Vagina (tissue), 2 donors: ENCODE results near the gene GREB1. TPM values are rescaled to one million over a fixed set of nuclear protein-coding genes. Genes with fewer than 3 reads are reported as not detected.

Experiments
- DNase-seq, 2 donors: peaks; one replicate each; pipeline ENCODE4 v3.0.0-alpha.2; 2017; ENCODE audit errors: extremely low spot score in 2 of 2
- H3K27ac ChIP-seq: fragments of 200-600 bp; sonication (generic); one replicate; pipeline ENCODE4 v1.5.1; 2019
- H3K27me3 ChIP-seq: fragments of 200-600 bp; sonication (generic); one replicate; pipeline ENCODE4 v1.5.1; 2019
- H3K36me3 ChIP-seq, 2 donors: fragments of 200-600 bp; sonication (generic); one replicate each; pipeline ENCODE4 v1.5.1; 2017 to 2019
- H3K4me1 ChIP-seq: fragments of 200-600 bp; sonication (generic); one replicate; pipeline ENCODE4 v1.5.1; 2019
- H3K4me3 ChIP-seq, 2 donors: fragments of 200-600 bp; sonication (generic); 1 replicate in 1 of 2; 2 replicates in 1 of 2; pipeline ENCODE4 v1.5.1; 2016 to 2019
- H3K9me3 ChIP-seq: fragments of 200-600 bp; sonication (generic); one replicate; pipeline ENCODE4 v1.5.1; 2019
- POLR2A ChIP-seq, 2 donors: fragments of 450-650 bp; IDR thresholded peaks; one replicate each; pipeline ENCODE4 v1.6.1; 2017; ENCODE audit warnings: antibody characterized with exemption in 2 of 2, mild to moderate bottlenecking in 2 of 2, moderate library complexity in 2 of 2
- POLR2AphosphoS5 ChIP-seq, 2 donors: sonication (generic); formaldehyde crosslinking; IDR thresholded peaks; one replicate each; pipeline ENCODE4 v1.9.0; 2017; ENCODE audit warnings: antibody characterized with exemption in 2 of 2, mild to moderate bottlenecking in 2 of 2, low read depth in 1 of 2; ENCODE audit not compliant: insufficient read depth in 1 of 2
- intact Hi-C: fragments of 100-400 bp; cut with DNase I; formaldehyde crosslinking; loops from one replicate; pipeline ENCODE4 v1.15.1; 2023
- total RNA-seq: library from RNA; depleted of rRNA; stranded (reverse); fragments of >200 nt; gene quantifications from one replicate; pipeline ENCODE4 v1.2.3, GENCODE V29; 2016
- TF ChIP-seq, protein P1 (sequence below), 3 experiments: fragments of 450-650 bp in 2 of 3; fragments of 200-600 bp in 1 of 3; sonication (generic) in 1 of 3; IDR thresholded peaks; one replicate each; pipeline ENCODE4 v1.5.1; 2017 to 2019; ENCODE audit warnings: antibody characterized with exemption in 3 of 3, mild to moderate bottlenecking in 2 of 3, moderate library complexity in 2 of 3

The GREB1 gene
- total RNA-seq, 1 donor from 2014 or later: 35.4 TPM

- H3K9me3 ChIP-seq: no peaks in the 10 kb centered on the region
- intact Hi-C loops: no loop called here
- H3K36me3 ChIP-seq: no peaks in the 10 kb centered on the region
- H3K4me1 ChIP-seq: peaks cover 17% of the 10 kb centered on the region
- no peaks in the 10 kb centered on the region for H3K27me3 ChIP-seq
- no peak for DNase-seq
- no peak overlapping the region for H3K4me3 ChIP-seq
- no peak for TF ChIP-seq POLR2AphosphoS5 (IDR thresholded peaks at IDR 0.05; ENCODE audit: insufficient read depth in 1 of 2, low read depth in 1 of 2)
- no peak for TF ChIP-seq POLR2A (IDR thresholded peaks at IDR 0.05)
- TF ChIP-seq, protein P1, sequence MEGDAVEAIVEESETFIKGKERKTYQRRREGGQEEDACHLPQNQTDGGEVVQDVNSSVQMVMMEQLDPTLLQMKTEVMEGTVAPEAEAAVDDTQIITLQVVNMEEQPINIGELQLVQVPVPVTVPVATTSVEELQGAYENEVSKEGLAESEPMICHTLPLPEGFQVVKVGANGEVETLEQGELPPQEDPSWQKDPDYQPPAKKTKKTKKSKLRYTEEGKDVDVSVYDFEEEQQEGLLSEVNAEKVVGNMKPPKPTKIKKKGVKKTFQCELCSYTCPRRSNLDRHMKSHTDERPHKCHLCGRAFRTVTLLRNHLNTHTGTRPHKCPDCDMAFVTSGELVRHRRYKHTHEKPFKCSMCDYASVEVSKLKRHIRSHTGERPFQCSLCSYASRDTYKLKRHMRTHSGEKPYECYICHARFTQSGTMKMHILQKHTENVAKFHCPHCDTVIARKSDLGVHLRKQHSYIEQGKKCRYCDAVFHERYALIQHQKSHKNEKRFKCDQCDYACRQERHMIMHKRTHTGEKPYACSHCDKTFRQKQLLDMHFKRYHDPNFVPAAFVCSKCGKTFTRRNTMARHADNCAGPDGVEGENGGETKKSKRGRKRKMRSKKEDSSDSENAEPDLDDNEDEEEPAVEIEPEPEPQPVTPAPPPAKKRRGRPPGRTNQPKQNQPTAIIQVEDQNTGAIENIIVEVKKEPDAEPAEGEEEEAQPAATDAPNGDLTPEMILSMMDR (IDR thresholded peaks at IDR 0.05): no peak
- H3K27ac ChIP-seq: no peak overlapping the region
Measured at GRCh38 chr2:11505652-11506610, 27.9 kb upstream of the GREB1 start.

DNA sequence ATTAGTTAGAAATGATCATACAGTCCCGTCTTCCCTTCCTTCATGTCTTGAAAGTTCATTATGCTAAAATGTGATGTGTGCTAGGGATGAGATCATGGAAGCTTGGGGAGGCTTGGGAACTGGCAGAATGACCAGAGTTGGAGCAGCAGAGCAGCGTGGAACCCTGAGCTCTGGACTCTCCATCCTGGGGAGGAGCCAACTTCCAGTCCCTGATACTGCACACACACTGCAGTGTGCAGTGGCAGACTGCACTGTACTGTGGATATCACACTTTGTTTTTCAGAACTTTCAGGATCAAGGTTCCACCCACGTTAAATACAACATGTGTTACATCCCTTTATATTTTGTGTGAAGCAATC is 27.3 kb upstream of the GREB1 start:
- H3K27me3 ChIP-seq: no peaks in the 10 kb centered on the region
- no peaks in the 10 kb centered on the region for H3K9me3 ChIP-seq
- H3K4me3 ChIP-seq: no peak overlapping the region
- no peaks in the 10 kb centered on the region for H3K36me3 ChIP-seq
- intact Hi-C loops: no loop called here
- DNase-seq: no peak
- TF ChIP-seq POLR2A (IDR thresholded peaks at IDR 0.05): no peak
- TF ChIP-seq POLR2AphosphoS5 (IDR thresholded peaks at IDR 0.05; ENCODE audit: insufficient read depth in 1 of 2, low read depth in 1 of 2): no peak
- TF ChIP-seq, protein P1 (IDR thresholded peaks at IDR 0.05): no peak
- peaks cover 11% of the 10 kb centered on the region for H3K4me1 ChIP-seq
- no peak overlapping the region for H3K27ac ChIP-seq

DNA sequence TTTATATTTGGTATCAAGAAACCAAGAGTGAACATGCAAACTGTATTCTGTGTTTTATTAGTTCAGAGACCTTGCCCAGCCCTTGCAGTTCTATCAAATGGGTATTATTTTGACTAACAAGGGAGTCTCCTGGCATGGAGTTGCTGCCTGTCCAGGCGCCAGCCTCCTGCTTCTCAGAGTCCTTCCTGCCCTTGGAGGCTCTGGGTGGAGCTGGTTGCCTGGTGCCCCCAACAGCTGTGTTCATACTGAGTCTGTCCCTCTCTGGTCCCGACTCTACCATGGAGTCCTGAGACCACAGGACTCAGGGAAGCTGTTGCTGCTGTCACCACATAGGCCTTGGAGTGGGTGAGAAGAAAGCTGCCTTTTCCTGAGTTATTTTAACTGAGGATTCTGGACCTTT is 26.3 kb upstream of the GREB1 start:
- H3K4me3 ChIP-seq: no peak overlapping the region
- peaks cover 11% of the 10 kb centered on the region for H3K4me1 ChIP-seq
- intact Hi-C loops: no loop called here

GRCh38 chr2:11508279-11508678 is 25.6 kb upstream of the GREB1 start:
- Histone ChIP-seq H3K27me3 (no peaks in the 10 kb centered on the region), H3K9me3 (no peaks in the 10 kb centered on the region), H3K36me3 (no peaks in the 10 kb centered on the region), H3K27ac (peak overlapping the region; percentile 14), H3K4me1 (peaks cover 16% of the 10 kb centered on the region), H3K4me3 (no peak overlapping the region)
- intact Hi-C loops: no loop called here
- DNase-seq: no peak
- TF ChIP-seq, protein P1 (IDR thresholded peaks at IDR 0.05): no peak
- no peak for TF ChIP-seq POLR2AphosphoS5 (IDR thresholded peaks at IDR 0.05; ENCODE audit: insufficient read depth in 1 of 2, low read depth in 1 of 2)
- no peak for TF ChIP-seq POLR2A (IDR thresholded peaks at IDR 0.05)

More for the DNA sequence above, 26.3 kb upstream of the GREB1 start:
- Histone ChIP-seq H3K9me3 (no peaks in the 10 kb centered on the region), H3K27me3 (no peaks in the 10 kb centered on the region), H3K27ac (peak overlapping the region; percentile 14), H3K36me3 (no peaks in the 10 kb centered on the region)
- TF ChIP-seq POLR2A (IDR thresholded peaks at IDR 0.05) (no peak), POLR2AphosphoS5 (IDR thresholded peaks at IDR 0.05; ENCODE audit: insufficient read depth in 1 of 2, low read depth in 1 of 2) (no peak)
- TF ChIP-seq, protein P1 (IDR thresholded peaks at IDR 0.05): no peak
- no peak for DNase-seq
